Neural progenitor cell (in vitro differentiated cells): Measurements from ENCODE around the gene EPHB1.

Experiments
- EZH2 ChIP-seq: fragments of 200-600 bp; sonication (generic); IDR thresholded peaks from 2 replicates; pipeline ENCODE4 v1.6.1; 2017; ENCODE audit warnings: antibody characterized with exemption, mild to moderate bottlenecking, moderate library complexity
- EZH2phosphoT487 ChIP-seq: fragments of 200-600 bp; sonication (generic); IDR thresholded peaks from 2 replicates; pipeline ENCODE4 v1.6.1; 2017; ENCODE audit warnings: antibody characterized with exemption
- TF ChIP-seq, protein P1 (sequence below): fragments of 200-600 bp; sonication (generic); IDR thresholded peaks from 2 replicates; pipeline ENCODE4 v1.5.1; 2017; ENCODE audit warnings: antibody characterized with exemption, mild to moderate bottlenecking

DNA sequence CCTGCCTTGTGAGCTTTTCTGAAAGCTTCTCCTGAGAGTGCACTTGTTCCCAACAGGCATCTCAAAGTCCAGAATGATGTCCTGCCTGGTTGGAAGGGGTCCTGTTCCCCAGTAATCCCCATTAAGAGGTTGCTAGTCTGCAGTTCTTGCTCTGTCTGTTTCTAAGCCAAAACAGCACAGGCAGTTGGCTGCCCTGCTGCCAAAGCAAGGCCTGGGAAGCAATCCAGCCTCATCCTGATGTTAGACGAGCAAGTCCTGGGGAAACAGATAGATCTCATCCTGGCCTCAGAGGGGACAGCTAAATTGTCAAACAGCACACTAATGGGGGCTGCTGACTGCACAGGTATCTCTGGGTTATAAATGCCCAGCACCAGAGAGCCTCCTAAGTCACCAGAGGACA, 198.0 kb downstream of the EPHB1 start:
- TF ChIP-seq, protein P1, sequence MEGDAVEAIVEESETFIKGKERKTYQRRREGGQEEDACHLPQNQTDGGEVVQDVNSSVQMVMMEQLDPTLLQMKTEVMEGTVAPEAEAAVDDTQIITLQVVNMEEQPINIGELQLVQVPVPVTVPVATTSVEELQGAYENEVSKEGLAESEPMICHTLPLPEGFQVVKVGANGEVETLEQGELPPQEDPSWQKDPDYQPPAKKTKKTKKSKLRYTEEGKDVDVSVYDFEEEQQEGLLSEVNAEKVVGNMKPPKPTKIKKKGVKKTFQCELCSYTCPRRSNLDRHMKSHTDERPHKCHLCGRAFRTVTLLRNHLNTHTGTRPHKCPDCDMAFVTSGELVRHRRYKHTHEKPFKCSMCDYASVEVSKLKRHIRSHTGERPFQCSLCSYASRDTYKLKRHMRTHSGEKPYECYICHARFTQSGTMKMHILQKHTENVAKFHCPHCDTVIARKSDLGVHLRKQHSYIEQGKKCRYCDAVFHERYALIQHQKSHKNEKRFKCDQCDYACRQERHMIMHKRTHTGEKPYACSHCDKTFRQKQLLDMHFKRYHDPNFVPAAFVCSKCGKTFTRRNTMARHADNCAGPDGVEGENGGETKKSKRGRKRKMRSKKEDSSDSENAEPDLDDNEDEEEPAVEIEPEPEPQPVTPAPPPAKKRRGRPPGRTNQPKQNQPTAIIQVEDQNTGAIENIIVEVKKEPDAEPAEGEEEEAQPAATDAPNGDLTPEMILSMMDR, result no peak
- TF ChIP-seq EZH2 (no peak), EZH2phosphoT487 (no peak)
